Esophagus squamous epithelium (tissue), 5 donors: Measurements from ENCODE around the gene PANK4. TPM values are rescaled to one million over a fixed set of nuclear protein-coding genes. Genes with fewer than 3 reads are reported as not detected.
A peak's percentile ranks its signal among the peaks of the same experiment; 100 is the strongest.

Experiments used
- DNase-seq: peaks from one replicate; lab custom pipeline; 2025; lab: John Stamatoyannopoulos, UW
- H3K27ac ChIP-seq, 4 donors: fragments of 200-600 bp; sonication (generic); one replicate each; pipeline ENCODE4 v1.5.1; 2016 to 2019; ENCODE audit warnings: mild to moderate bottlenecking in 1 of 4
- H3K27me3 ChIP-seq, 4 donors: fragments of 200-600 bp; sonication (generic); 1 replicate in 3 of 4; 2 replicates in 1 of 4; pipeline versions ENCODE4 v1.5.1 to v1.6.0; 2017 to 2021; ENCODE audit warnings: antibody characterized with exemption in 1 of 4
- H3K36me3 ChIP-seq, 3 donors: fragments of 200-600 bp; sonication (generic); one replicate each; pipeline ENCODE4 v1.5.1; 2016 to 2019
- H3K4me1 ChIP-seq, 3 donors: fragments of 200-600 bp; sonication (generic); one replicate each; pipeline ENCODE4 v1.5.1; 2017 to 2019
- H3K4me3 ChIP-seq, 4 donors: fragments of 200-600 bp; sonication (generic); 1 replicate in 3 of 4; 2 replicates in 1 of 4; pipeline ENCODE4 v1.5.1; 2016 to 2019; ENCODE audit warnings: mild to moderate bottlenecking in 2 of 4, moderate library complexity in 1 of 4
- H3K9me3 ChIP-seq, 3 donors: fragments of 200-600 bp; sonication (generic); one replicate each; pipeline ENCODE4 v1.5.1; 2016 to 2019
- CTCF ChIP-seq, 6 experiments: fragments of 450-650 bp in 4 of 6; fragments of 200-600 bp in 2 of 6; sonication (generic) in 2 of 6; IDR thresholded peaks; one replicate each; pipeline ENCODE4 v1.5.1; 2016 to 2019; ENCODE audit warnings: antibody characterized with exemption in 6 of 6, mild to moderate bottlenecking in 4 of 6, moderate library complexity in 4 of 6
- POLR2A ChIP-seq, 4 donors: fragments of 450-650 bp; IDR thresholded peaks; one replicate each; pipeline ENCODE4 v1.6.1; 2017; ENCODE audit warnings: antibody characterized with exemption in 4 of 4, mild to moderate bottlenecking in 4 of 4, moderate library complexity in 3 of 4
- WGBS, 2 donors: methylation state at CpG; one replicate each; pipeline ENCODE4 v1.1.5; 2018; 5-methylcytosine and 5-hydroxymethylcytosine counted together
- intact Hi-C: fragments of 100-400 bp; cut with DNase I; formaldehyde crosslinking; loops from one replicate; pipeline ENCODE4 v1.15.0; 2022
- total RNA-seq, 4 donors: library from RNA; depleted of rRNA; stranded (reverse); fragments of >200 nt; gene quantifications; one replicate each; pipeline ENCODE4 v1.1.0, GENCODE V29; 2016
- donor health status: DM: yes; HTN: yes; CAD: no.

PANK4 gene
- total RNA-seq, 4 donors from 2014 or later = 11.8 to 29.1 (median 17.0) TPM

- intact Hi-C loops = loop anchor here (10.0 kb wide), 1 partner anchor 348 kb away; the partner anchor contains the start of gene FAAP20
These were observed 16.0 kb upstream of the PANK4 start for GRCh38 chr1:2542246-2542915.

GRCh38 chr1:2541619-2542245 lies 15.3 kb upstream of the PANK4 start:
- H3K4me1 ChIP-seq = peaks cover 38 to 71% (median 47%) of the 10 kb centered on the region in 3 donors
- peaks cover 0 to 60% (median 0%) of the 10 kb centered on the region in 4 donors for H3K27me3 ChIP-seq
- H3K4me3 ChIP-seq = no peak overlapping the region
- H3K36me3 ChIP-seq = no peaks in the 10 kb centered on the region
- no peak for DNase-seq
- intact Hi-C loops = loop anchor here (10.0 kb wide), 1 partner anchor 347 kb away; the partner anchor contains the start of gene FAAP20
- H3K27ac ChIP-seq = no peak overlapping the region
- 41 to 45% methylated on average over 7 to 9 of the region's 25 CpGs for WGBS, 2 donors
- no peaks in the 10 kb centered on the region for H3K9me3 ChIP-seq
- TF ChIP-seq CTCF (IDR thresholded peaks at IDR 0.05) = no peak
- no peak for TF ChIP-seq POLR2A (IDR thresholded peaks at IDR 0.05)

More at GRCh38 chr1:2542246-2542915, 16.0 kb upstream of the PANK4 start:
- WGBS, 2 donors = 76 to 80% methylated on average over 2 of the region's 11 CpGs
- Histone ChIP-seq H3K4me3 (no peak overlapping the region), H3K27me3 (peaks cover 0 to 53% (median 0%) of the 10 kb centered on the region in 4 donors), H3K4me1 (peaks cover 40 to 71% (median 50%) of the 10 kb centered on the region in 3 donors), H3K9me3 (no peaks in the 10 kb centered on the region), H3K27ac (no peak overlapping the region), H3K36me3 (no peaks in the 10 kb centered on the region)
- TF ChIP-seq POLR2A (IDR thresholded peaks at IDR 0.05) (no peak), CTCF (IDR thresholded peaks at IDR 0.05) (no peak)
- DNase-seq = no peak

- Histone ChIP-seq H3K4me1 (peaks cover 32 to 69% (median 39%) of the 10 kb centered on the region in 3 donors), H3K9me3 (no peaks in the 10 kb centered on the region), H3K36me3 (no peaks in the 10 kb centered on the region), H3K27me3 (peaks cover 0 to 68% (median 0%) of the 10 kb centered on the region in 4 donors), H3K4me3 (peak overlapping the region in 1 of 4 donors; percentile 17), H3K27ac (no peak overlapping the region)
- no peak for DNase-seq
- TF ChIP-seq POLR2A (IDR thresholded peaks at IDR 0.05) (no peak), CTCF (IDR thresholded peaks at IDR 0.05) (no peak)
- WGBS, 2 donors = 56 to 76% methylated on average over 3 to 6 of the region's 39 CpGs
- intact Hi-C loops = loop anchor here (10.0 kb wide), 1 partner anchor 346 kb away; the partner anchor contains the start of gene FAAP20
These were observed 14.6 kb upstream of the PANK4 start for GRCh38 chr1:2540816-2541492.

- Histone ChIP-seq H3K4me1 (peaks cover 31 to 69% (median 38%) of the 10 kb centered on the region in 3 donors), H3K4me3 (no peak overlapping the region), H3K27me3 (peaks cover 0 to 83% (median 0%) of the 10 kb centered on the region in 4 donors), H3K36me3 (no peaks in the 10 kb centered on the region), H3K9me3 (no peaks in the 10 kb centered on the region), H3K27ac (no peak overlapping the region)
- WGBS, 2 donors = 84 to 100% methylated on average over 2 to 6 of the region's 12 CpGs
- intact Hi-C loops = no loop called here
- TF ChIP-seq CTCF (IDR thresholded peaks at IDR 0.05) (peak in 3 of 6 experiments; percentile 7 to 40 (median 11)), POLR2A (IDR thresholded peaks at IDR 0.05) (no peak)
- DNase-seq = no peak
These were observed 13.0 kb upstream of the PANK4 start for GRCh38 chr1:2539312-2539907.
